H1 (cell line): ENCODE data around the gene RTN4IP1. TPM values are rescaled to one million over a fixed set of nuclear protein-coding genes. Genes with fewer than 3 reads are reported as not detected.

ENCODE experiments used
- CTCF ChIA-PET: fragments of 300-600 bp; sonication (Branson Sonifier 250); formaldehyde crosslinking; loops from one replicate; lab custom pipeline; 2021; ENCODE audit not compliant: partially characterized antibody; lab: Charles Lee
- POLR2A ChIA-PET: fragments of 300-600 bp; sonication (Branson Sonifier 250); formaldehyde crosslinking; loops from one replicate; lab custom pipeline; 2021; ENCODE audit warnings: inconsistent platforms; ENCODE audit not compliant: partially characterized antibody; lab: Charles Lee
- DNase-seq, 2 experiments: peaks; one replicate each; pipeline versions ENCODE4 v3.0.0 to v3.0.0-alpha.2; 2010 to 2022; ENCODE audit warnings: low spot score in 2 of 2, low read depth in 1 of 2, mixed read lengths in 1 of 2
- FAIRE-seq: peaks from 2 replicates; lab custom pipeline; 2011; peaks lifted over from hg19 to GRCh38; lab: Jason Lieb, UNC
- H2AFZ ChIP-seq: 2 replicates; pipeline ENCODE4 v1.8.1; 2012; ENCODE audit warnings: low read length, inconsistent platforms
- H2AK5ac ChIP-seq: 2 replicates; pipeline ENCODE4 v1.6.1; 2013; ENCODE audit warnings: low read depth, low read length
- H2BK120ac ChIP-seq: replicated peaks from 2 replicates; pipeline ENCODE3; 2013; ENCODE audit warnings: low read depth, low read length, inconsistent platforms
- H2BK12ac ChIP-seq: 2 replicates; pipeline ENCODE4 v1.6.1; 2013; ENCODE audit warnings: low read depth, low read length
- H2BK15ac ChIP-seq: 2 replicates; pipeline ENCODE4 v1.6.1; 2013; ENCODE audit warnings: low read length
- H2BK20ac ChIP-seq: 2 replicates; pipeline ENCODE4 v1.6.1; 2013; ENCODE audit warnings: low read length
- H2BK5ac ChIP-seq: 2 replicates; pipeline ENCODE4 v1.6.1; 2013; ENCODE audit warnings: low read depth, low read length
- H3K14ac ChIP-seq: 2 replicates; pipeline ENCODE4 v1.6.1; 2013; ENCODE audit warnings: inconsistent platforms; ENCODE audit not compliant: insufficient read length
- H3K18ac ChIP-seq: 2 replicates; pipeline ENCODE4 v1.6.1; 2013; ENCODE audit warnings: low read length; ENCODE audit errors: extremely low read depth
- H3K23ac ChIP-seq: 2 replicates; pipeline ENCODE4 v1.6.1; 2013; ENCODE audit warnings: inconsistent platforms; ENCODE audit not compliant: insufficient read length
- H3K23me2 ChIP-seq: 2 replicates; pipeline ENCODE4 v1.6.1; 2013; ENCODE audit warnings: low read depth, low read length
- H3K27ac ChIP-seq: 2 replicates; pipeline ENCODE4 v1.6.1; 2011; ENCODE audit warnings: low read depth, low read length, inconsistent platforms
- H3K27me3 ChIP-seq, 4 experiments: replicated peaks in 1 of 4; 1 replicate in 1 of 4; 2 replicates in 3 of 4; pipeline versions ENCODE4 v1.6.1 to v1.8.1; 2011 to 2013; ENCODE audit warnings: low read length in 3 of 4, mild to moderate bottlenecking in 3 of 4, inconsistent platforms in 2 of 4, mixed read lengths in 2 of 4, moderate library complexity in 1 of 4; ENCODE audit not compliant: control insufficient read depth in 3 of 4, insufficient read depth in 3 of 4; ENCODE audit errors: extremely low read depth in 1 of 4
- H3K36me3 ChIP-seq, 4 experiments: 2 replicates each; pipeline versions ENCODE4 v1.6.1 to v1.8.1; 2011 to 2013; ENCODE audit warnings: mild to moderate bottlenecking in 4 of 4, low read length in 3 of 4, moderate library complexity in 2 of 4, control low read depth in 1 of 4, inconsistent platforms in 1 of 4; ENCODE audit not compliant: insufficient read depth in 4 of 4, control insufficient read depth in 2 of 4
- H3K4ac ChIP-seq: replicated peaks from 2 replicates; pipeline ENCODE3; 2013; ENCODE audit warnings: low read length, low read depth, mixed read lengths, inconsistent platforms; ENCODE audit not compliant: insufficient read length
- H3K4me1 ChIP-seq, 4 experiments: replicated peaks in 1 of 4; 1 replicate in 1 of 4; 2 replicates in 3 of 4; pipeline versions ENCODE4 v1.6.1 to v1.8.1; 2011 to 2013; ENCODE audit warnings: low read length in 3 of 4, inconsistent platforms in 2 of 4, mixed read lengths in 1 of 4; ENCODE audit not compliant: insufficient read depth in 4 of 4, control insufficient read depth in 3 of 4
- H3K4me2 ChIP-seq, 2 experiments: 2 replicates each; pipeline versions ENCODE4 v1.6.1 to v1.8.1; 2011 to 2013; ENCODE audit warnings: low read depth in 2 of 2, low read length in 2 of 2, control low read depth in 1 of 2, inconsistent platforms in 1 of 2, mild to moderate bottlenecking in 1 of 2; ENCODE audit not compliant: insufficient read depth in 1 of 2
- H3K4me3 ChIP-seq, 4 experiments: fragments of 200-600, 300-600 bp in 1 of 4; sonication (generic), shearing (Covaris generic), sonication (Bioruptor Twin) in 1 of 4; 2 replicates each; pipeline versions ENCODE4 v1.5.1 to v1.8.1; 2011 to 2016; ENCODE audit warnings: low read length in 4 of 4, low read depth in 3 of 4, control low read depth in 2 of 4, inconsistent platforms in 2 of 4, mild to moderate bottlenecking in 2 of 4, mixed read lengths in 1 of 4, moderate library complexity in 1 of 4; ENCODE audit not compliant: insufficient read depth in 2 of 4; ENCODE audit errors: extremely low read depth in 1 of 4
- H3K56ac ChIP-seq: replicated peaks from 2 replicates; pipeline ENCODE3; 2013; ENCODE audit warnings: low read depth, mild to moderate bottlenecking, mixed read lengths, low read length, inconsistent platforms; ENCODE audit not compliant: insufficient read length
- H3K79me1 ChIP-seq: 2 replicates; pipeline ENCODE4 v1.6.1; 2013; ENCODE audit warnings: low read depth, low read length, control low read depth
- H3K79me2 ChIP-seq, 2 experiments: 2 replicates each; pipeline versions ENCODE4 v1.6.1 to v1.8.1; 2012 to 2013; ENCODE audit warnings: low read length in 2 of 2, mild to moderate bottlenecking in 2 of 2, inconsistent platforms in 1 of 2; ENCODE audit not compliant: insufficient read depth in 2 of 2, control insufficient read depth in 1 of 2
- H3K9ac ChIP-seq, 4 experiments: replicated peaks in 1 of 4; 1 replicate in 1 of 4; 2 replicates in 3 of 4; pipeline versions ENCODE4 v1.6.1 to v1.8.1; 2011 to 2013; ENCODE audit warnings: low read depth in 3 of 4, low read length in 3 of 4, control low read depth in 2 of 4, mild to moderate bottlenecking in 2 of 4, moderate library complexity in 2 of 4, inconsistent platforms in 1 of 4; ENCODE audit errors: extremely low read depth in 1 of 4
- H3K9me3 ChIP-seq, 2 experiments: 2 replicates each; pipeline versions ENCODE4 v1.6.1 to v1.8.1; 2012 to 2013; ENCODE audit warnings: mild to moderate bottlenecking in 2 of 2, moderate library complexity in 2 of 2, control low read depth in 1 of 2, inconsistent platforms in 1 of 2, low read depth in 1 of 2, low read length in 1 of 2, mixed read lengths in 1 of 2; ENCODE audit not compliant: insufficient read depth in 2 of 2
- H4K20me1 ChIP-seq, 2 experiments: replicated peaks in 1 of 2; 2 replicates each; pipeline versions ENCODE3 to v1.8.1; 2011 to 2013; ENCODE audit warnings: inconsistent platforms in 2 of 2, low read length in 2 of 2, mild to moderate bottlenecking in 1 of 2; ENCODE audit not compliant: insufficient read depth in 2 of 2, control insufficient read depth in 1 of 2
- H4K5ac ChIP-seq: 2 replicates; pipeline ENCODE4 v1.6.1; 2013; ENCODE audit warnings: low read length, low read depth, mixed read lengths, inconsistent platforms; ENCODE audit not compliant: insufficient read length
- H4K8ac ChIP-seq: 2 replicates; pipeline ENCODE4 v1.8.0; 2013; ENCODE audit warnings: mild to moderate bottlenecking, moderate library complexity, low read length, inconsistent platforms; ENCODE audit not compliant: insufficient read depth; ENCODE audit errors: extremely low read depth
- H4K91ac ChIP-seq: replicated peaks from 2 replicates; pipeline ENCODE3; 2013; ENCODE audit warnings: low read length, mixed read lengths, inconsistent platforms; ENCODE audit not compliant: insufficient read length
- ATF2 ChIP-seq: IDR thresholded peaks from 2 replicates; pipeline ENCODE4 v1.6.1; 2012; ENCODE audit warnings: low read length, inconsistent platforms
- BCL11A ChIP-seq, 2 experiments: IDR thresholded peaks; one replicate each; pipeline ENCODE4 v1.6.1; 2011; ENCODE audit warnings: low read depth in 2 of 2, low read length in 2 of 2, mild to moderate bottlenecking in 2 of 2
- CHD1 ChIP-seq: IDR thresholded peaks from 2 replicates; pipeline ENCODE4 v1.6.1; 2012; ENCODE audit warnings: low read depth, low read length, improper control_type of control experiment
- CHD2 ChIP-seq: IDR thresholded peaks from 2 replicates; pipeline ENCODE4 v1.6.1; 2012; ENCODE audit warnings: low read length, improper control_type of control experiment
- CREB1 ChIP-seq: IDR thresholded peaks from 2 replicates; pipeline ENCODE4 v1.6.1; 2012; ENCODE audit warnings: inconsistent platforms
- CTBP2 ChIP-seq: IDR thresholded peaks from 2 replicates; pipeline ENCODE4 v1.7.0; 2011; ENCODE audit warnings: borderline replicate concordance, mild to moderate bottlenecking, moderate library complexity, mixed read lengths, low read length; ENCODE audit not compliant: insufficient read depth, insufficient read length
- EZH2 ChIP-seq: fragments of 200-600 bp; sonication (generic); IDR thresholded peaks from 2 replicates; pipeline ENCODE4 v1.7.1; 2012; ENCODE audit warnings: low read depth, mild to moderate bottlenecking, moderate library complexity, low read length, inconsistent platforms; ENCODE audit not compliant: severe bottlenecking
- JUND ChIP-seq: IDR thresholded peaks from 2 replicates; pipeline ENCODE4 v1.6.1; 2011; ENCODE audit warnings: mild to moderate bottlenecking, improper control_type of control experiment, low read length
- MAX ChIP-seq: IDR thresholded peaks from 2 replicates; pipeline ENCODE4 v1.6.1; 2012; ENCODE audit warnings: inconsistent platforms
- POU5F1 ChIP-seq: IDR thresholded peaks from 2 replicates; pipeline ENCODE4 v1.6.1; 2011; ENCODE audit warnings: low read depth, mild to moderate bottlenecking, low read length, moderate library complexity
- SIN3A ChIP-seq, 2 experiments: IDR thresholded peaks in 1 of 2; conservative IDR thresholded peaks in 1 of 2; 2 replicates each; pipeline ENCODE4 v1.6.1; 2011 to 2012; ENCODE audit warnings: low read length in 2 of 2, improper control_type of control experiment in 1 of 2, low read depth in 1 of 2, mild to moderate bottlenecking in 1 of 2
- SIX5 ChIP-seq: IDR thresholded peaks from 2 replicates; pipeline ENCODE4 v1.6.1; 2011; ENCODE audit warnings: mild to moderate bottlenecking, low read depth, low read length
- WGBS, 2 experiments: shearing (Covaris generic) in 1 of 2; methylation state at CpG; one replicate each; pipeline versions ENCODE4 v1.1.6 to v1.1.7; 2013 to 2015; ENCODE audit warnings: low lambda C conversion rate in 2 of 2, mixed read lengths in 2 of 2, inconsistent platforms in 1 of 2, low coverage in 1 of 2, missing lambda C conversion rate in 1 of 2; ENCODE audit not compliant: insufficient replicate concordance in 2 of 2, insufficient coverage in 1 of 2, insufficient read length in 1 of 2; ENCODE audit errors: extremely low coverage in 1 of 2, missing lambda C conversion rate in 1 of 2; 5-methylcytosine and 5-hydroxymethylcytosine counted together
- polyA plus RNA-seq, 7 experiments: library from polyadenylated mRNA; depleted of rRNA in 3 of 7; stranded (reverse) in 5 of 7; unstranded in 2 of 7; fragments of >200 nt in 5 of 7; fragments of 200-250 nt in 2 of 7; gene quantifications; 1 replicate in 5 of 7; 2 replicates in 1 of 7; 4 replicates in 1 of 7; pipeline versions ENCODE4 v1.2.1 to v1.2.3, GENCODE V29; 2011 to 2013; ENCODE audit warnings: missing spikeins in 2 of 7, mixed read lengths in 2 of 7
- total RNA-seq: library from RNA; stranded (reverse); fragmentation: NEBNext Ultra II Directional; extraction: Animal tissue kit (Norgen Biotek cat#: 25700); gene quantifications from 2 replicates; pipeline ENCODE4 v1.2.1, GENCODE V29; 2021

Gene RTN4IP1
- total and polyA plus RNA-seq, 2 of the 8 experiments (the other 6 are each of a cell fraction or from before 2014, with no cell fraction given) = 14.6 to 19.5 TPM

- no peak overlapping the region for H3K14ac ChIP-seq
- H3K79me1 ChIP-seq = no peaks in the 10 kb centered on the region
- H2BK5ac ChIP-seq = no peak overlapping the region
- H2BK20ac ChIP-seq = no peak overlapping the region
- H3K4ac ChIP-seq = no peak overlapping the region
- no peaks in the 10 kb centered on the region for H3K23me2 ChIP-seq
- no peaks in the 10 kb centered on the region; a peak in 1 of 7 replicates for H3K27me3 ChIP-seq
- H2AK5ac ChIP-seq = no peak overlapping the region
- no peak overlapping the region for H3K18ac ChIP-seq
- no peaks in the 10 kb centered on the region for H4K20me1 ChIP-seq
- no peak overlapping the region for H2AFZ ChIP-seq
- H3K27ac ChIP-seq = no peak overlapping the region
- CTCF ChIA-PET = interaction anchor here (1.5 kb wide), 1 partner anchor 339 kb away, joined by 5 read pairs; no protein-coding TSS in a partner anchor
- peaks cover 3 to 5% of the 10 kb centered on the region in 2 experiments; a peak in 3 of 4 replicates for H3K9me3 ChIP-seq
- 98% methylated on average over 4 of the region's 4 CpGs; no CpG with 5 or more reads in 1 of the 2 experiments for WGBS, 2 experiments
- H3K56ac ChIP-seq = no peak overlapping the region
- H3K79me2 ChIP-seq = no peaks in the 10 kb centered on the region
- no peak overlapping the region for H2BK120ac ChIP-seq
- DNase-seq = no peak
- H4K91ac ChIP-seq = no peak overlapping the region
- no peak overlapping the region for H2BK12ac ChIP-seq
- H3K9ac ChIP-seq = no peak overlapping the region
- no peak overlapping the region for H3K4me3 ChIP-seq
- H3K4me2 ChIP-seq = no peak overlapping the region
- H2BK15ac ChIP-seq = no peak overlapping the region
- H3K4me1 ChIP-seq = peaks cover 3 to 6% (median 4%) of the 10 kb centered on the region in 4 experiments; a peak in 4 of 7 replicates
- no peak for FAIRE-seq
- peaks cover 0 to 59% (median 33%) of the 10 kb centered on the region in 4 experiments; a peak in 6 of 8 replicates for H3K36me3 ChIP-seq
- POLR2A ChIA-PET = interaction anchor here (0.7 kb wide), 1 partner anchor 454 kb away, joined by 3 read pairs; no protein-coding TSS in a partner anchor
- no peak overlapping the region for H4K5ac ChIP-seq
- no peak overlapping the region for H4K8ac ChIP-seq
- H3K23ac ChIP-seq = no peak overlapping the region
- TF ChIP-seq SIN3A (conservative IDR thresholded peaks at IDR 0.05 in 1 of 2, IDR thresholded peaks at IDR 0.05 in 1 of 2; ENCODE audit: low read depth in 1 of 2, low read length in 2 of 2) = no peak
- no peak for TF ChIP-seq EZH2
- TF ChIP-seq MAX = no peak
- no peak for TF ChIP-seq ATF2
- TF ChIP-seq CREB1 = no peak
- TF ChIP-seq CHD1 = no peak
- TF ChIP-seq CHD2 = no peak
- TF ChIP-seq SIX5 = no peak
- no peak for TF ChIP-seq CTBP2
- TF ChIP-seq BCL11A (IDR thresholded peaks at IDR 0.05; ENCODE audit: low read depth in 2 of 2, low read length in 2 of 2) = no peak
- TF ChIP-seq POU5F1 = no peak
- TF ChIP-seq JUND = no peak
Measured at GRCh38 chr6:106658469-106658868, 29.2 kb upstream of the RTN4IP1 start.
